HG03196 (cell line): ENCODE results near the gene PELI2.
A peak's percentile ranks its signal among the peaks of the same experiment; 100 is the strongest.

Experiments used
- ATAC-seq: cut with Tn5 transposase; IDR thresholded peaks from one replicate; pipeline ENCODE4 v1.9.1; 2021; ENCODE audit not compliant: unreplicated experiment

Gene PELI2

DNA sequence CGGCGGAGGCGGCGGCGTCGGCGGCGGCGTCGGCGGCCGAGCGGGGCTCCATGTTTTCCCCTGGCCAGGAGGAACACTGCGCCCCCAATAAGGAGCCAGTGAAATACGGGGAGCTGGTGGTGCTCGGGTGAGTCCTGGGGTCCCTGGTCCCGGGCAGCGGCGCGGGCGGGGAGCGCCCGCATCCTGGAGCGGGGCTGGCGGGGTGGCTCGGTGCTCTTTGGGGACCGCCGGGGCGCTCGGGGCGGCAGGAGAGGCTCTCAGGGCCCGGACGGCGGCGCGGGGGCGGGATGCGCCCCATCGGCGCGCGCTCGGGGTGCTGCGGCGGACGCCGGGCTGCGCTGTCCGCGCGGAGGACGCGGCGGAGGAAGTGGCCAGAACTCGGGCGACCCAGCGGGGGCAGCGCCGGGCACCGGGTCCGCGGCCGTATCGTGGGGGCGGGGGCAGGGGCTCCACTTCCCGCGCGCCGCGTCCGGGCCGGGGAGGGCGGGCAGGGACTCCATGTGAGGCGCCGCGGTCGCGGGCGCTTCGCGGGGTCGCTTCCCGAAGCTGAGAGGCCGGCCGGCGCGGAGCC lies 485 bp downstream of the PELI2 start:
- ATAC-seq: peak; percentile 19

- ATAC-seq: no peak
Observed at GRCh38 chr14:56119201-56119981, 1.2 kb downstream of the PELI2 start.

GRCh38 chr14:56120091-56120691 lies 2.0 kb downstream of the PELI2 start:
- ATAC-seq: no peak

- no peak for ATAC-seq
Observed at GRCh38 chr14:56121816-56122215, 3.6 kb downstream of the PELI2 start.

DNA sequence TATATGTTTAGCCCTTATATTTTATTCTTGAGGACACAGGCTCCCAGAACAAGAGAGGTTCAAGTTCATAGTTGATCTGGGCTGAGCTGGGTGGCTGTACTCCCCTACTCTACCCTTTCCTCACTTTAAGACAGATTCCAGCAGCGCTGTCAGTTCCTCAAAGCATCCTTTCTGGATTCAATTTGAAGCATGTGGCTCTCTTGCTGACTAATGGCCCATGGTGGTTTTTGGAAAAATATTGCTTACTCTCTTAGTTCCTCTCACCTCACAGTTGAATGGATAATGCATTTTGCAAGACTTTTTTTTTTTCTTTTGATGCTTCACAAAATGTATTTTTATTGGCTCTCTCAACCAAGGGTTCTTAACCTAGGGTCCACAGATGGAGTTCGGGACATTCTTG lies 4.1 kb downstream of the PELI2 start:
- ATAC-seq: no peak

DNA sequence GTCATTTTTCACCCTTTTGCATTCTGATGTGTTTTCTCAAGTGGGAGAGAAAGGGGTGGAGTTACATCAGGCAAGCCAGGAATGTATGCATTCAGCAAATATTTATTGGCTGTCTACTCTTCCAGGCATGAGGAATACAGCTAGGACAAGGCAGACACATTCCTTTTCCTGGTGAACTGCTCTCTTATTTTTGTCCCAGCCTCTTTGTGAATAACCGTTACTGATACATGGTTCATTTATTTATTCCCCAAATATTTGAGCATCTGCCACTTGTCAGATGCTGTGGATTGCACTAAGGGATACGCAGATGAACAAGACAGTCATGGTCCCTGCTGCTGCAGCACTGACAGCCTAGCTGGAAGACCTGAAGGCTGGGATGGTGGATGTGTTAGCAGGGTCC lies 6.1 kb downstream of the PELI2 start:
- no peak for ATAC-seq

GRCh38 chr14:56125772-56126636 lies 7.8 kb downstream of the PELI2 start:
- no peak for ATAC-seq

GRCh38 chr14:56126637-56126913 lies 8.4 kb downstream of the PELI2 start:
- ATAC-seq: no peak

DNA sequence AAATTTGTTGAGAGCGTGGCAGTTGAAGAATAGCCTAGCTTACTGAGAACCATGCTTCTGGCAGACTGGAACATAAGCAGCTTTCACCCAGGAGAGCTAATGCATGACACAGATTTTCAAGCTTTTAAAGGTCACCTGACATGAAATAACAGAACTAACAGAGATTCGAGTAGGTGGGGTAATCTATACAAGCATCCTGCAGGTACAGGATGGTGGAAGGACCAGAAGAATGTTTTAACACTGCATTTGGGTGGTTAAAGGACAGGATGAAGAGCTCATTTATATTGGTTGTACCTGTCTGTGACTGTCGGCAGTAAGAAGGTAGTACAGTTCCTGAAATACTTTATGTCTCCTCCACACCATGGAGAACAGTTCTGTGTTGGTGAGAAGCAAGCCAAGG lies 8.9 kb downstream of the PELI2 start:
- no peak for ATAC-seq

DNA sequence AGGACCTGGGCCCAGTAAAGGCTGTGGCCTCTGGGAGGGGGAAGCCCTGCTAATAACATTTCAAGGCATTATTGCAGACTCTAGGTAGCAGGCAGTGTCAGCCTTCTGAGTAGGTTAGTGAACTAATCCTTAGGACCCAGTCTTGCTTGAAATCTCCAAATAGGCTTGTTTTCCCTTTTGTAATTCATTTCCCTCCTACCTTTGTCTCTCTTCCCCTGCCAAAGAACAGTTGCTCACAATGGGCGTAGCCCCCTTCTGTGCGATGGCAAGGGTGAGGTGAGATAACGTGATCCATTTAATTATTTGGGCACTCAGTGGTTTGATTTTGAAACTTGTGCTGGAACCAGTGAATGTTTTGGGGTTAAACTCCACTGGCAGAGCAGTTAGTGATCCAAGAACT lies 10.9 kb downstream of the PELI2 start:
- no peak for ATAC-seq

- ATAC-seq: no peak
Observed at GRCh38 chr14:56129933-56130332, 11.7 kb downstream of the PELI2 start.

DNA sequence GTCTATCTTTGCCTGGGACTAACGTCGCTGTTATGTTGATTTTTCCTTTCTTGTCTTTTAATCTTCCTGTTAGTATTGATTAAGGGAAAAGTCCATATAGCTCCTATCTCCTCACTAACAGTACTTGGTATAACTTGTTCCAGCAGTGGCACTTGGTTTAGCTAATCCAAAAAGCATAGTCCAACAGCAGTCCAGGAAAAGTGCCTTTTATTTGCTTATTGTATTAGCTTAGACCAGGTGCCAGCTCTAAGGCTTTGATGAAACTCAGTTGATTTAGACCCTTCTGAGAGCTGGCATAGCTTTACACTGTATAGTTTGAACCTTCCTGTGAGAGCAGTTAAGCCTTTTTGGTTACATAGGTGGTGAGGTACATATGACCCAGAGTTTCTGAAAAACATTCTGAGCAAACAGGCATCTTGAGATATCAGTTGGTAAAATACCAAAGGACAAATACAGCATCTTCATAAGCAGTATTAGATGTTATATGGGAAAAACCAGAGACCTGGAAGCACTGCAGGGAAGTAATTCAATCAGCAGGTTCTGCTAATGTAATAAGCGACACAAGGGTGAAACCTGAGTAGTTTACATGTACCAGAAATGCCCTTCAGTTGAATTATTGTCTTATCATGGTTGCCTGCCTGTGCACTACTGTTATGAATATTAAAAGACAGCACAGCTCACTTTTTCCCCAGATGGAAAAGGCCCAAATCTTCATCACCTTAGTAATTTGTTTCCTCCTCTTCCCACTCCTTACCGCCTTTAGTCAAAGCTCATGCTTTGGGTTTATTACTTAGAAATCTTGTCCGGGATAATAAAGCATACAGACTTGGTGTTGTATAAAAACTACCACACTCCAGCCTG lies 13.0 kb downstream of the PELI2 start:
- no peak for ATAC-seq

GRCh38 chr14:56131865-56132833 lies 13.9 kb downstream of the PELI2 start:
- ATAC-seq: no peak

- no peak for ATAC-seq
Observed at GRCh38 chr14:56133547-56133946, 15.3 kb downstream of the PELI2 start.

DNA sequence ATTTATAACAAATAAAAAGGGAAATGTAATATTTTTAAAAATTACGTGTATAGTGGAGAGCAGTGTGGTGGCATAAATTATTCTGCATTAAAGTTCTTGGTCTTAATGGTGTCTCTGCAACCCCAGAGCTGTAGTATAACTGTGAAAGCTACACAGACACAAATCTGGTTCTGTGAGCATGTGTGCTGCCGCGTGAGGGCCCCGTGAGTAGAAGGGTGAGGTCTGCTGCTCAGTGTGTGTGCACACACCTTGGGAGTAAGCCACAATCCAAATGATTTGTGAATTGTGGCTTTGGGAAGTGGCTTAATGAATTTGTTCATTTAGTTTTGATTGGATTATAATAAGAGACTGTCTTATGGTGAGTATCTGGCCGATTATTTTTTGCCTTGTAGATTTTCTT lies 16.8 kb downstream of the PELI2 start:
- ATAC-seq: no peak

DNA sequence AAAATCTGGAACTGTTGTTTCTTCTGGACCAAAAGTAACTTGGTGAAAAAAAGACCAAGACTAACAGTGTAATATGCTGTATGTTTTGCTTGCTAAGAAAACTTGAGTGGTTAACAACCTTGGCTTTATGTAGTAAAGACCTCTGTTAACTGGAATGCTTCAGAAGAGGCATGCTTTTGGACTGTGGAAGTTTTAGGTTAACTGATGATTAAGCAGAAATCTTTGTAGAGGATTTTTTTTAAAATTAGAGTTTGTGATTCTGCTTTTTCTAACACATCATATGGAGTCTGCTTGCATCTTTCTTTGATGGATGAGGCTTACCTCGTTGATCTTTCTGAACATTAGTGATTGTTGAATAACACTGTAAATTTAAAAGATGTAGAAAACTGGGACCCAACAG lies 17.5 kb downstream of the PELI2 start:
- ATAC-seq: no peak

DNA sequence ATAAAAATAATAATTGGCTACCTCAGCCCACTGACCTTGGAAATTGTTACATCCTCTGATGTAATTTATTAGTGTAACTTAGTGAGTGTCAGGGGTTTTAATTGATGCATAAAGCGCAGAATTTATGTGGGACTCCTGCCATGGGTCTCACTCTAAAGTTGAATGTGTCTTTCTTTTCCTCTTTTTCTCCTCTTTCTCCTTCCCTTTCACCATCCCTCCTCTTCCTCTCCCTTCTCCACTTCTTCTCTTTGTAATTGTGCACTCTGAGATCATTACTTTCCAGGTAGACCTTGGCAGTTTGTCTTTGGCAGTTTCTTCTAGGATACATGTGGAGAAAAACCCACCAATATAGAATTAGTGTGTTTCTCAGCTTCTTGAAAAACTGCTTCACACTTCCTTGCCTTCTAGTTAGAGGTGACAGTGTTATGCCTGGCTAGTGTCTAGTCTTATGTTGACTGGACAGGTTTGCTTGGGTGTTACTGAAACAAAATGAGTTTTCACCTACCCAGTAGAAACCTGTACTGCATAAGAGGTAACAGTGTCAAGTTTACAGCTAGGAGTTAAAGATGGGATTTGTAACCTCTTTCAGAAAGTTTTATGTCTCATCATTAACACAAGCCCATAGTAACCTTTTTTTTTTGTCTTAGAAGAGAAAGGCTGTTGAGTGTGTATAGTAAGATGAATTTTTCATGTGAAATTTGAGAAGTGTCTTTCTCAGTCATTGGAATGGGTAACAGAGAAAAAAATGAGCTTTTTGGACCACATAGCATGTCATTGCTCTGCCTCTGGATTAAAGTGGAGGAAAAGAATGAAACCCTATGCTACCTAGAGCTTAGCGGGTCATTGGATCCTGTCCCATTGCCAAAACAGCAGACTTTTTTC lies 18.6 kb downstream of the PELI2 start:
- no peak for ATAC-seq

GRCh38 chr14:56137453-56137807 lies 19.2 kb downstream of the PELI2 start:
- ATAC-seq: no peak

GRCh38 chr14:56137849-56138248 lies 19.6 kb downstream of the PELI2 start:
- ATAC-seq: no peak
